Subcutaneous abdominal adipose tissue (tissue), 5 donors: Measurements from ENCODE around the gene TUBGCP4.
A peak's percentile ranks its signal among the peaks of the same experiment; 100 is the strongest.

ENCODE experiments used
- H3K27ac ChIP-seq: one replicate; pipeline ENCODE4 v1.7.0; 2013; ENCODE audit warnings: low read depth, mild to moderate bottlenecking, inconsistent platforms, low read length, moderate library complexity
- H3K27me3 ChIP-seq, 5 donors: one replicate each; pipeline ENCODE4 v1.7.0; 2013; ENCODE audit warnings: low read length in 5 of 5, inconsistent platforms in 1 of 5; ENCODE audit not compliant: control insufficient read depth in 5 of 5, insufficient read depth in 4 of 5
- H3K36me3 ChIP-seq, 5 donors: one replicate each; pipeline ENCODE4 v1.7.0; 2013; ENCODE audit warnings: low read length in 5 of 5; ENCODE audit not compliant: control insufficient read depth in 5 of 5, insufficient read depth in 5 of 5
- H3K4me1 ChIP-seq, 5 donors: one replicate each; pipeline ENCODE4 v1.7.0; 2013; ENCODE audit warnings: low read length in 5 of 5, mild to moderate bottlenecking in 3 of 5, moderate library complexity in 1 of 5; ENCODE audit not compliant: control insufficient read depth in 5 of 5, insufficient read depth in 5 of 5
- H3K4me3 ChIP-seq, 5 donors: one replicate each; pipeline ENCODE4 v1.7.0; 2013; ENCODE audit warnings: low read length in 5 of 5, low read depth in 1 of 5
- H3K9ac ChIP-seq, 5 donors: one replicate each; pipeline ENCODE4 v1.7.0; 2013; ENCODE audit warnings: low read length in 5 of 5, mild to moderate bottlenecking in 4 of 5, moderate library complexity in 3 of 5
- H3K9me3 ChIP-seq, 5 donors: one replicate each; pipeline ENCODE4 v1.7.0; 2013; ENCODE audit warnings: low read length in 5 of 5; ENCODE audit not compliant: control insufficient read depth in 5 of 5
- donor health status: healthy.
- donor health status: healthy.
- donor health status: healthy.
- donor health status: healthy.
- donor health status: healthy.

Gene TUBGCP4

DNA sequence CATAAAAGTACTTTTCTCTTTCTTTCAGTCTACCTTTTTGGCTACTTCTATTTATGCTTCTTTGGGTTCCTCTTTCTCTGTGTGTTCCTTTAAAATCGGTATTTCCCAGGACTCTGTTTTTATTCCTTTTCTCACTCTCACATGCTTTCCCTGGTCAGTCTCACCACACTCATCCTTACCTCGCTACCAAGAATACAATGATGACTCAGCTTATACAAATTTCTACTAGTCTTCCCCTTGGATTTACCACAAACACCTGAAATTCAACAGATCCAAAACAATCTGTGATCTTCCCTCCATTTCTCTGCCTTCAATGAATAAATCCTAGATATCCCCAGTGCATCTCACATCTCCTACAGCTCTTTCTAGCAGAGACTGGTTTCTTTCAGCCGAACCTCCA, 52.9 kb downstream of the TUBGCP4 start:
- Histone ChIP-seq H3K4me1 (peaks cover 0 to 3% (median 0%) of the 10 kb centered on the region in 5 donors), H3K9me3 (no peaks in the 10 kb centered on the region), H3K4me3 (no peak overlapping the region), H3K9ac (no peak overlapping the region), H3K27me3 (no peaks in the 10 kb centered on the region), H3K36me3 (peaks cover 35 to 79% (median 52%) of the 10 kb centered on the region in 5 donors), H3K27ac (no peak overlapping the region)

DNA sequence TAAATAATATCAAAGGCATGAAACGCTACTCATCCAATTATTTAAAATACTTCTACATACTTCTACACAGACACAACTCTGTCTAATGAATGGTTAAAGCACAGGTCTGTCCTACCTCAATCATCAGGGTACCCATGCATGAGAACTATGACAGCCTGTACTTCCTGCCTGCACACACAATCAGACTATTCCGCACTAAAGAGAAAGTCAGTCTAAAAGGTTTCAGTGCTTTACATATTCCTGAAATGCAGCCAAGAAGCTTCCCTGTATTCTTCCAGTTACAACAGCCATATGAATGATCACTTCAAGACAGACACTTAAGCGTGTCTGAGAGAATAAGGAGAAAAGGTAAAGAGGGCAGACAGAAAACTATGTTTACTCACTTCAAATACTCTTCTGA, 58.8 kb downstream of the TUBGCP4 start:
- Histone ChIP-seq H3K36me3 (peaks cover 31 to 67% (median 46%) of the 10 kb centered on the region in 5 donors), H3K27ac (no peak overlapping the region), H3K4me3 (no peak overlapping the region)

DNA sequence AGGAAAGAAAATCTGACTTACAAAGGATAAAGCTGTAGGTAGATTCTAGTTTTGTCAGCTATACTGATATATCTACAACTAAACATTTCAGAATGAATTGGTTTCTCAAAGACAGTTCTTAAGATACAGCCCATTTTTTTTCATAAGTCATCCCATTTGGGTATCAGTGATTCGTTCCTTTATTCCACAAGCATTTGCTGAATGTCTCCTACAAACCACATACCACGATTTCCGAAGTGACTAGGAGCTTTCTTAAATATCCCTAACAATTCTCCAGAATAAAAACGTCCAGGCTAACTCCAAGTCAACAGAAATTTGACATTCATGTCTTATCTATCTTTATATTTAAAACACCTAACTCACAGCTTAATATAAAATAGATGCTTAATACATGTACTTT, 62.3 kb downstream of the TUBGCP4 start:
- Histone ChIP-seq H3K9ac (no peak overlapping the region), H3K4me1 (no peaks in the 10 kb centered on the region), H3K27me3 (no peaks in the 10 kb centered on the region), H3K36me3 (peaks cover 23 to 60% (median 42%) of the 10 kb centered on the region in 5 donors), H3K9me3 (no peaks in the 10 kb centered on the region), H3K27ac (no peak overlapping the region), H3K4me3 (no peak overlapping the region)

More for the DNA sequence above, 58.8 kb downstream of the TUBGCP4 start:
- Histone ChIP-seq H3K27me3 (no peaks in the 10 kb centered on the region), H3K4me1 (no peaks in the 10 kb centered on the region), H3K9ac (no peak overlapping the region), H3K9me3 (no peaks in the 10 kb centered on the region)

DNA sequence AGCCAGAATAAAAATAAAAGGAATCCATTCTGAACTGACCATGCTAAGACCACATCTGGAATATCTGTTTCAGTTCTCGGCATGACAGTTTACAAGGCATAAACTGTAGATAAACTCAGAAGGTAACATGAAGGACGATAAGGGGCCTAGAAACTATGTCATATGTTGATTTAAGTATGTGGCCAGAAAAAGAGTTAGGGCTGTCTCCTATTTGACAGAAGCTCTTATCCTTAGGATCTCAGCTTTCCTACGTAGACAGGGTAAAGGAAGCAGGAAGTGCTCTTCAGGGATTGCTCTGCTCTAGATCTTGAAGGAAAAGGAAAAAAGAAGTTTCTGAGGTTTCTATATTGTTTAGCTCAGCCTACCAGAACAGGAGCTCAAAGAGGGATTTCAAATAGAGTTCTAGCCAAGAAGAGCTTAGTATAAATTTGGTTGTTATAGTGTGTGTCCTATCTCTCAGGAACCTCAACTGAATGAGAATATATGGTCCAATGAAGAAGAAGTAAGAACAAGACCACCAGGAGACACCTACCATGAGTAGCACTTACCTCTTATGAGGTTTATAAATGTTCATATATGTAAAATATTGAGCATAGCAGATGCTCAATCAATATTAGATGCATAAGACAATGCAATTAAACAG, 62.9 kb downstream of the TUBGCP4 start:
- H3K4me1 ChIP-seq: no peaks in the 10 kb centered on the region
- H3K4me3 ChIP-seq: no peak overlapping the region
- H3K9ac ChIP-seq: no peak overlapping the region
- H3K9me3 ChIP-seq: no peaks in the 10 kb centered on the region
- H3K27me3 ChIP-seq: no peaks in the 10 kb centered on the region
- H3K36me3 ChIP-seq: peaks cover 22 to 61% (median 42%) of the 10 kb centered on the region in 5 donors
- H3K27ac ChIP-seq: no peak overlapping the region

DNA sequence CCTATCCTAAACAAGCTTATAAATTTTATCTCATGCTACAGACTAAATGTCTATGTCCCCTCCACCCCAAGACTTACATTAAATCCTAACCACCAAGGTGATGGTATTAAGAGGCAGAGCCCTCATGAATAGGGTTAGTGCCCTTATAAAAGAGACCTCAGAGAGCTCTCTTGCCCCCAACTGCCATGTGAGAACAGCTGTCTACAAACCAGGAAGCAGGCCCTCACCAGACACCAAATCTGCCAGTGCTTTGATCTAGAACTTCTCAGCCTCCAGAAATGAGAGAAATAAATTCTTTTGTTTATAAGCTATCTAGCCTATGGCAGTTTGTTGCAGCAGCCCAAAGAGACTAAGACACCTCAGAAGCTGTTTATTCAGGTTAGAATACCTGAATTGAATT, 63.5 kb downstream of the TUBGCP4 start:
- Histone ChIP-seq H3K27me3 (no peaks in the 10 kb centered on the region), H3K4me3 (no peak overlapping the region), H3K36me3 (peaks cover 22 to 67% (median 41%) of the 10 kb centered on the region in 5 donors), H3K9ac (no peak overlapping the region), H3K27ac (no peak overlapping the region), H3K9me3 (no peaks in the 10 kb centered on the region), H3K4me1 (no peaks in the 10 kb centered on the region)

DNA sequence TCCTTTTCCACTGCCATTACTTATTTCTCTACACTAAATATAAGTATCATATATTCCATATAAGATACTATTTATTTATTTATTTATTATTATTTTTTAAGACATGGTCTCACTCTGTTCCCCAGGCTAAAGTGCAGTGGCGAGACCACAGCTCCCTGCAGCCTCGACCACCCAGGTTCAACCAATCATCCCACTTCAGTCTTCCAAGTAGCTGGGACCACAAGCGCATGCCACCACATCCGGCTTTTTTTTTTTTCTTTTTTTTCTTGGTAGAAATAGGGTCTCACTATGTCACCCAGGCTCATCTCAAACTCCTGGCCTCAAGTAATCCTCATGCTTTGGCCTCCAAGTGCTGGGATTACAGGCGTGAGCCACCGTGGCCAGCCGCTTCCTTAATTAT, 65.5 kb downstream of the TUBGCP4 start:
- Histone ChIP-seq H3K27me3 (no peaks in the 10 kb centered on the region), H3K36me3 (peaks cover 10 to 52% (median 28%) of the 10 kb centered on the region in 5 donors), H3K4me1 (peaks cover 0 to 6% (median 5%) of the 10 kb centered on the region in 5 donors), H3K27ac (no peak overlapping the region), H3K9me3 (no peaks in the 10 kb centered on the region), H3K9ac (no peak overlapping the region), H3K4me3 (no peak overlapping the region)

DNA sequence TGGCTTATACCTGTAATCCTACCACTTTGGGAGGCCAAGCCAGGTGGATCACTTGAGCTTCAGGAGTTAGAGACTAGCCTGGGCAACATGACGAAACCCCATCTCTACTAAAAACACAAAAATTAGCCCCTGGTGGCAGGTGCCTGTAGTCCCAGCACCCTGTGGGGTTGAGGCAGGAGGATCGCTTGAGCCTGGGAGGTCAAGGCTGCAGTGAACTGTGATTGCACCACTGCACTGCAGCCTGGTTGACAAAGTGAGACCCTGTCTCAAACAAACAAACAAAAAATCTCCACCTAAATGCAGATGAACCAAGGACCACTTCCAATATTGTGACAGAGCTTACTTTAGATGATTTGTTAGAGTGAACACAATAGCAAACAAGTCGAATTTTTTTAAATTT, 68.4 kb downstream of the TUBGCP4 start:
- Histone ChIP-seq H3K4me1 (peaks cover 0 to 6% (median 5%) of the 10 kb centered on the region in 5 donors), H3K9me3 (no peaks in the 10 kb centered on the region), H3K4me3 (no peak overlapping the region), H3K27ac (no peak overlapping the region), H3K9ac (no peak overlapping the region), H3K36me3 (peaks cover 0 to 31% (median 13%) of the 10 kb centered on the region in 5 donors), H3K27me3 (no peaks in the 10 kb centered on the region)

DNA sequence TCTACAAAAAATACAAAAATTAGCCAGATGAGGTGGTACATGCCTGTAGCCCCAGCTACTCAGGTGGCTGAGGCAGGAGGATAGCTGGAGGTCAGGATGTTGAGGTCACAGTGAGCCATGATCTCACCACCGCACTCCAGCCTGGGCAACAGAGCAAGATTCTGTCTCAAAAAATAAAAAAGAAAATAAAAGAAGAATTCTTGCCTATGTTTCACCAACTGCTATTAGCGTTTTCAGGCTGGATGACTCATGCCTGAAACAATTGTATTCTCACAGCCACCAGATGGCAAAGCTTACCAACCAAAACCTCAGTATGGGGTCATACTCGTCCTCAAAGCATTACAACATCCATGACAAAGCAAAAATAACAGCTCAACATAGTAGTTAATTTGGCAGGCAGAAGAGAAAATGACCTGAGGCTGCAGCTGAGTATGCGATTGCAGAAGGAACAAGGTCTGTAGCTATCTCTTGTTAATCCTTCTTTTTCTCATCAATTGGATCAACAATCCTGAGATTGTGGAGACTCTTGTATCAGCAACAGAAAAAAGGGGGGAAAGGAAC, 69.9 kb downstream of the TUBGCP4 start:
- peak overlapping the region; percentile 63 for H3K27ac ChIP-seq
- no peaks in the 10 kb centered on the region for H3K27me3 ChIP-seq
- peaks cover 12 to 37% (median 14%) of the 10 kb centered on the region in 5 donors for H3K36me3 ChIP-seq
- no peaks in the 10 kb centered on the region for H3K9me3 ChIP-seq
- H3K4me1 ChIP-seq: peaks cover 0 to 6% (median 5%) of the 10 kb centered on the region in 5 donors
- peak overlapping the region in 1 of 5 donors; percentile 21 for H3K9ac ChIP-seq
- no peak overlapping the region for H3K4me3 ChIP-seq

DNA sequence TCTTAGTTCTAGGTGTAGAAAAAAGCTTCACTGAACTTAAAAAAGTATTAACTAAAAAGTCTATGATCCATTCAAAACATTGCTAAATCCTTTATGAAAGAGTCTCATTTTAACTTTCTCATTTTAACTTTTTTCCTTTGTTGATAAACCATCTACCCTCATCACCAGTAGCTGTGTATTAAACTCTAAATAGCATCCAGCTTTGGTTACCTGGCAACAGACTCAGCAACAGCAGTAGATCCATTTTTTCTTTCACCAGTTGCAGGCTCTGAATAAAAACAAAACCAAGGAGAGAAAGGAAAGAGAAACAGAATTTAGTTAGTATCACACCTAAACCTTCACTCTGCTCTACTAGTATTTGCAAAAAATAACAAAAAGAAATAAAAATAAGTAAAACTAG, 70.4 kb downstream of the TUBGCP4 start:
- H3K9ac ChIP-seq: peak overlapping the region in 1 of 5 donors; percentile 21
- H3K27me3 ChIP-seq: no peaks in the 10 kb centered on the region
- peaks cover 15 to 37% (median 18%) of the 10 kb centered on the region in 5 donors for H3K36me3 ChIP-seq
- H3K27ac ChIP-seq: peak overlapping the region; percentile 63
- no peaks in the 10 kb centered on the region for H3K9me3 ChIP-seq
- H3K4me1 ChIP-seq: peaks cover 0 to 6% (median 5%) of the 10 kb centered on the region in 5 donors
- no peak overlapping the region for H3K4me3 ChIP-seq

DNA sequence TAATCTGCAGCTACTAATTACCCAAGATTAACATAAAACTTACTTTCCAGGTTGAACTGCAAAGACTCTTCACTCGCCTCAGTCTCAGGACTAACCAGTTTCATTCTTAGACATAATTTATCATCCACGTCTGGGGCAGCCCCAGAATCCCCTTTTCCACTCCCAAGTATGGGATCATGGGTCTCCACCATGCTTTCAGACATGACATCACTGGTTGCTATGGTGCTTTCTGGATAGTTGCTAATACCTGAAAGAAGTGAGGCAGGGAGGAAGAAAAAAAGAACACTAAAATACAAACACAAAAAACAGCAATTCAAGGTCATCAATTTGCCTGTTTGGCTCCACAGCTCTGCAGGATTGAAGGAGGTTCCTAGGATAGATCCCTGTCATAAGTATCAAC, 75.4 kb downstream of the TUBGCP4 start:
- Histone ChIP-seq H3K4me3 (no peak overlapping the region), H3K4me1 (peaks cover 0 to 1% (median 0%) of the 10 kb centered on the region in 5 donors), H3K9me3 (no peaks in the 10 kb centered on the region), H3K36me3 (peaks cover 10 to 28% (median 13%) of the 10 kb centered on the region in 5 donors), H3K27me3 (no peaks in the 10 kb centered on the region), H3K9ac (no peak overlapping the region), H3K27ac (no peak overlapping the region)
